Nucleus accumbens (tissue), 56 donors: Measurements from ENCODE around the gene STK32C.

ENCODE experiments used
- DNase-seq, 56 donors: peaks; one replicate each; lab custom pipeline; 2025; lab: John Stamatoyannopoulos, UW

The STK32C gene

DNA sequence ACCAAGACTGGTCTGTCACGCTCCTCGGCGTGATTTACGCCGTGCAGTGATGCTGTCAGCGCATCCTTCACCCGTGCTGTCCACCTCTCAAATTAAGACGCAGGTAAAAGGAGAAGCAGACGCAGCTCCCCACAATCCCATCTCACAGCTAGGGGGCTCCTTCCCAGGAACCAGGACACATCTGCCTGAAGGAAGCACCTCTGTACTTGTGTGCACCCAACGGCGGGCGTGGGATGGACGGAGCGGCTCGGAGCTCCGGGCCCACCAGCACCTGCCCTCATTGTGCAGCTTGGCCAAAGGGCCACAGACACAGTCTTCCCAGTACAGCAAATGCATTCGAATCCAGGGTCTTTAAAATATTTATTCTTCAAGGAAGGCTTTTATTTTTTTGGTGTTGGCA lies 55.3 kb downstream of the STK32C start:
- DNase-seq, result no peak

DNA sequence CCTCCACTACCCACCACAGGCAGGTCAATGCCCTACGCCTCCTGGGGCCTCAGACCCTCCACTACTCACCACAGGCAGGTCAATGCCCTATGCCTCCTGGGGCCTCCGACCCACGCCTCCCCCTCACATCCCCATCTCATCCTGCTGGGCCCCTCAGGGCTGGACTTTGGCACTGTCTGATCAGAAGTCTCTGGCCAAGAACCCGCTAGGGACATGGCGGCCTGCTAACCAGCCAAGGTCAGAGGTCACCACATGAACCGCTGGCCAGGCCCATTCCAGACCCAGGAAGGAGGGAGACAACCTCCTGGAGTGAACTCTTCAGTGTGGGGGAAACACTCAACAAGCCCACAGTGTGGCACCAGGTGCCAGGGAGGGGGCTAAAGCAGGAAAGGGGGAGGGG lies 55.8 kb downstream of the STK32C start:
- no peak for DNase-seq

DNA sequence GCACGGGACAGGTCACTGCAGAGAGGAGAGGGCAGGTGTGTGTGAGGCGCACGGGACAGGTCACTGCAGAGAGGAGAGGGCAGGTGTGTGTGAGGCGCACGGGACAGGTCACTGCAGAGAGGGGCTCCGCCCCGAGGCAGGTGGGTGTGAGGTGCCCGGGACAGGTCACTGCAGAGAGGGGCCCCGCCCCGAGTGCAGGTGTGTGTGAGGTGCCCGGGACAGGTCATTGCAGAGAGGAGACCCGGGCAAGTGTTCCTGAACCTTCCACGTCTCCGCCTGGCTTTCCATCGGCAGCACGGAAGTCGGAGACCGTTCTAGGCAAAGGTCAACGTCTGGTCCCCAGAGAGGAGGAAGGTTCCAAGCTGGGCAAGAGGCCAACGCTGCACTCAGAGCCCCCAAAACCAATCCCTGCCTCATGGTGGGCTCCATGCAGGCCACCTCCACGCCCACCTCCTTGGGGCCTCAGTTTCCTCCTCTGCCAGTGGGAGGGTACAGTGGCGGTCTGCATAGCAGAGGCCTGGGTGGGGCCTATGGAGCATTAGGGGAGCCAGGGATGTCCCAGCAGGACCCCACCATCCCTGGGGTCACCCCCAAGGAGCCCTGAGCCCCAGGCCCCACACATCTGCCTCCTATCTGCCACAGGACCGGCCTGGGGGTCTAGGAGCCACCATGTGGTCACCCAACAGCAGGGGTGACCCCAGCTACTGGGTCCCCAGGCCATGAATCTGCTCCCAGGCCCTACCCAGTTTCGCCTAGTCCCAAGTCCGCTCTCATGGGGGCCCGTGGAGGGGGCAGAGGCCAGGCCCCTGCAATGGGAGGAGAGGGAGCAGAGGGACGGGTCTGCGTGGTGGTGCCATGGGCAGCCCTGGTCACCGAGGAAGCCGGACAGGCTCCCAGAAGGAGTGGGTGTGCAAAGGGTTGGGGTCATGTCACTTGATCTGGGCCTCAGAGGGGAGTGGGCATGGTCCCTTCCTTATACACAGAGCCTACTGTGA lies 57.0 kb downstream of the STK32C start:
- DNase-seq, result no peak

DNA sequence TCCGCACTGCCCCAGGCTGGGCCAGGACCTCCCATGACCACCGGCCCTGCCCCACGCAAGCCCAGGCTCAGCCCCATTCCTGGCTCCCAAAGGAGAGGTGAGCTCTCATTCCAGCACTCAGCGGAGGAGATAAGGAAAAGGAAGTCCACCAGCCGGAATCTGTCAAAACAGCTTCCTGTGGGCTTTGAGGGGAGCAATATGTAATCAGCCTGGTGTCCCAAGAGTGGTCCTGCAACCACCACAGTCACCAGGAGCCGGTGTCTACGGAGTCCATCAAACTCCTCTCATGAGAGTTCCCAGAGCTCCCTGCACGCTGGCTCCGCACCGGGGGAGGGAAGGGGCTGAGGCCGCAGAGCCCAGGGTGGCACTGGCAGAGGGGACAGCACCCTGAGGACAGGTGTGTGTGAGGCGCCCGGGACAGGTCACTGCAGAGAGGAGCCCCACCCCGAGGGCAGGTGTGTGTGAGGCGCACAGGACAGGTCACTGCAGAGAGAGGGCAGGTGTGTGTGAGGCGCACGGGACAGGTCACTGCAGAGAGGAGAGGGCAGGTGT lies 57.9 kb downstream of the STK32C start:
- DNase-seq, result no peak

DNA sequence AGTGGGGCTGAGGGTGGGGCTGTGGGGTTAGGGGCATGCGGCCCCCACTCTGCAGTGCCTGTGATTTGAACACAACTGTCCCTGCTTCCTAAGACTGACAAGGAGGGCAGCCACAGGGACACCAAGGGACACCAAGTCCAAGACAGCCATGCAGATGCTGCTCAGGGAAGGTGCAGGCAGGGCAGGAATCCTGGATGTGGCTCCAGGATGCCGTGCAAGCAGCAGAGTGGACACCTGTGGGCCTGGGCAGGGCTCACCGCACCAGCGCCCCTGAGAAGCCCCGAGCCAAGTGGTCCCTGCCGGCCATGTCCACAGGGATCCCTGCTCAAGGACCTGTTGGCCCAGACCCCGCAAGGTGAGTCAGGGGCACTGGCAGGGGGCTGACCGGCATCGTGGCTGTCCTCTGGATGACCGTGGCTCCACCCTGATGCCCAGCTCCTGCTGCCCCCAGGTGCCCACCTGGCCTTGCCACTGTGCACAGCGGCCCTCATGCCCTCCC lies 58.5 kb downstream of the STK32C start:
- DNase-seq, result no peak

DNA sequence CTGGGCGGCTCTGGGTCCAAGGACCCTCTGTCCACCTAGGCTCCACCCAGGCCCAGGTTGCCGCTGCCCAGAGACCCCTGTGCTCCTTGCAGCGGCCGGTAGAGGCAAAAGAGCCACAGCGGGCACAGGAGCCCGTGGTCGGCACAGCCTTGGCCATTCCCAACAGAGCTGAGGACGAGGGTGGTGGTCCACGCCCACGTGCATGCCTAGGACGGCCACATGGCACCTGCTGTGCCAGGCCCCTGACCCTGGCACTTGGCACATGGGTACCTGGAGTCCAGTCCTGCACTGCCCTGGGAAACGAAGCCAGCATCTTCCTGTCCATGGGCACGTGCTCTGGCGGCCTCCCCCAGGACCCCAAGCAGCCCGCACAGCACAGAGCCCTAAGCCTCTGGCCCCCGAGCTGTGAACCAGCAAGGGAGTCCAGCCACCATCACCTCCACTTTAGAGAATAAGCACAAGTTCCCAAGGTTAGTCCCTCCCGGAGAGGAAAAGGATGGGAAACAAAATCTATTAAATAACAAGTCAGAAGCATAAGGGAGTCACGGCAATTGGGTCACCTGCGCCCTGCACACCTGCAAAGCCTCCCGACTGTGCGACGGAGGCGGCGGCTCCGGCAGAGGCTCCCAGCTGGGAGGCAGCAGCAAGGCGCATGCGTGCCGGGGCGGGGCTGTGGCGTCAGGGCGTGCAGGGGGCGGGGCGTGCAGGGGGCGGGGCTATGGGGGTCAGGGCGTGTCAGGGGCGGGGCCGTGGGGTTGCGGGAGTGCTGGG lies 59.1 kb downstream of the STK32C start:
- DNase-seq, result peak in 19 of 56 donors; percentile 10 to 72 (median 38)

DNA sequence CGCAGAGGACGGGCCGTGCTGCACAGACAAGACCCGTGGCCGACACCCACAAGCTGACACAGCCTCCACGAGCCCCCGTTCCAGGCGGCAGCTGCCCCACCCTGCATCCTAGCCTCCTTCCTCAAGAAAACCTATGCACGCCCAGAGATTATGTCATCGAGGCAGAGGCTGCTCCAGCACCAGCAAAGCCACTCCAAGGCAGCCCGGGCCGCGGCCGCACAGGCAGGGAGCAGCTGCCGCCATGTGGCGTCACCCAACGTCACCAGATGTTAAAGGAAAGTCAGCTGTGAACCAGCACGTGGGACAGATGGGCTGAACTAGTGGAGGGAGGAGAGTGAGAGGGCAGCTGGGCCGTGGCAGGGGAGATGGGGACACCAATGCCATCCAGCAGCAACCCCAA lies 59.8 kb downstream of the STK32C start:
- DNase-seq, result no peak

DNA sequence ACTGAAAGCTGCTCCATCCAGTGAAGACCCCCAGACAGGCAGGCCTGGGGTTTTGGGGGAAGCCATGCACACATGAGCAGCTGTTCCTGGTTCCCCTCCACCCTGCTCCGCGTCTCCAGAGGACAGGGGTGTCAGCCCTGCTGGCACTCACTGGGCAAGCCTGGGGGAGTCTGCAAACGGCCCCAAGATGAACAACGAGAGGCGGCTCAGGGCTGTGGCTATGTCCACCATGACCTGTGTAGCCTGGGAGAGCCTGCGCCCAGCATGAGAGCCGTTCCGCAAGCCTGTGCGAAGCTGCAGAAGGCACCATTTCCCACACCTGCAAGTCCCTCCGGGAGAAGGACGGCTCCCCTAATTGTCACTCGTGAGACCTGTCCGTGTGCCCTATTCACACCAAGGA lies 61.5 kb downstream of the STK32C start:
- no peak for DNase-seq

DNA sequence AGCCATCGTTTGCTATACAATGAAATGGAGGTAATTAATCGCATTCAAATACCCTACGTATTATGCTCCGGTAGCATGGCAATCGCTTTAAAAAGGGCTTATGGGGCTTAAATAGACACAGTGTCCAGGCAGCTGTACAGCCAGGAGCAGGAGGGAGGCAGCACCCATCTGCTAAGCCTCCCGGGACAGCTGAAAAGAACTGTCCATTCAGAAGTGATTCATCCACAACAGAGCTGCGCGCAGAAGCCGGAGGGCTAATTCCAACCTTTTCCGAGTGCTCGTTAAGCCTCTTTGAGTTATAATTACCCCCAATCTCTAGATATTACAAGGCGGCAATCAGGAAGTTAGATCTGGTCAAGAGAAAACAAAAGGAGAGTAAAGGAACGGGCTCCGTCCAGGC lies 62.7 kb downstream of the STK32C start:
- peak in 2 of 56 donors; percentile 11 to 14 for DNase-seq

DNA sequence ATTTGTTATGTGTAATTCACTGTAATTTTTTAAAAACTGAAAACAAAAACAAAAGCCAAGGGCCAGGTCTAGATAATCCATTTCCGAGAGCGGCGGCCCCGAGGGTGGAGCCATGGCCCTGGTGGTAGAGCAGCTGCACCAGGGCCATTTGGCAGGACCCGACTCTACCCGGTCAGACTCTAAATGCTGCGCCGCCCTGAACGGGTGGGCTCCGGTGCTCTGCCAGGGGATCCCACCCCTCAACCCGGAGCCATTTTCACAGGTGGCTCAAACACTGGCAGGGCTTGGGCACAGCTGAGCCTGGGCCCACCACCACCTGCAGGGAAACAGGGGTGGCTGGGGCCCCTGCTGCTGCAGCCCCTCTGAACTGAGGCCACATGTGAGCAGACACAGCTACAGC lies 64.1 kb downstream of the STK32C start:
- DNase-seq, result no peak

DNA sequence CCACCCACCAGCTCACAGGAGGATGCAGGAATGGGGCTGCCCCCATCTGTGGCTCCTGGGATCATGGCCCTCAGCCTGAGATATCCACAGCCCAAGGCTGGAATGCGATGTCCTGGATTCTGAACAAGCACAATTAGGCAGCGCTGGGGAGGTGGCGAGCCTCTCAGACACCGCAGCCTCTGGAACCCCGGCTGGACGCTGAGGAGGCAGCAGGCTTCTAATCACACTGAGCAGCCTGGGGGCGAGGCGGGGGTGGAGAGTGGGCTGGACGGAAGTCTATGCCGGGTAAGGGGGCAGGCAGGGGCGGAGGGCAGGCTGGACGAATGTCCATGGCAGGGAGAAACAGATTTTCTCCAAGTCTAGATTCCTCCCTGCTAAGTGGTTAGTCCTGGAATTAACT lies 64.6 kb downstream of the STK32C start:
- no peak for DNase-seq

DNA sequence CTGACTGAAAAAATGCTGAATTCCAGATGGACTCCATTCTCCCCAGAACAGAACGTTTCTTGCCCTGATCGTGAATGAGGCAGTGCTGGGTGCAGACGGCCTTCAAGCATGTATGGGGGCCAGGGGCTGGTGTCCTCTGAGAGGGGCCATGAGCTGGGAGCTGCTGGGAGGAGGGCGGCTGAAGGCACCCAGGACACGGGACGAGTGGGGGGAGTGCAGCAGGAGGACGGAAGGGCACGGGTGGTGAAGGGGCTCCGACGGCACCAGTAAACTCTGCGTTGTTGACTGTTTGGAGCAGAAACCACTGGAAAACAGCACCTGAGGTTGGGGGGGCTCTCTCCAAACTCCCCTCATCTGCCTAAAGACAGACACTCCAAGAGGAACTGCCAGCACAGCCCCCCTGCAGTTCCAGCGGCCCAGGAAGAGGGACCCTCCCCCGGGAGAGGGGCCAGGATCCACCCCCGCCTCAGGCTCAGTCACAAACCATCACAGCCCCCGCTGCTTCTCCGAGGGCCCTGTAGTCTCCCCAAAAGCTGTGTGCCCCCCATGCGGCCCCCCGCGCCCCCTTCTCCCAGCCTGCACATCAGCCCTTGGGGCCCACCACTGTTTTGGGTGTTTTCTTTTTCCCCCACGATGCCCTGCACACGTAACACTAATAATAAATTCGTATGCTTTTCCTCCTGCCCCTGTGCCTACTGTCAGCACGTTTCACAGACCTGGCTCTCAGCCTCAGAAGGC lies 65.5 kb downstream of the STK32C start:
- no peak for DNase-seq

DNA sequence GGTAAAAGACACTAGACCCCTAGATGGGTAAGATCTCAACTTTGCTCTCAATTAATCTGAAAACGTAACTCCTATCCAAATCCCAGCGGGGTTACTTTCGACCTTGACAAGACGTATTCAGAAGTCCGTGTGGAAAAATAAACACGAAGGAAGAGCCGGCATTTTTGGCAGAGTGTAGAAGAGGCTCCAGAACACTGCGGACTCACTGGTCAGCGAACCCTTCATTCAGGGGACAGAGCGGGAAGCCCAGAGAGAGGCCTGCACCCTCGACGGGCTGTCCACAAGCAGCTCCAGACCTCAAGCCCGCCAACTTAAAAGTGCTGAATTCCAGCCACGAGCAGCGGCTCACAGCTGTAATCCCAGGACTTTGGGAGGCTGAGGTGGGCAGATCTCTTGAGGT lies 66.3 kb downstream of the STK32C start:
- DNase-seq, result no peak

DNA sequence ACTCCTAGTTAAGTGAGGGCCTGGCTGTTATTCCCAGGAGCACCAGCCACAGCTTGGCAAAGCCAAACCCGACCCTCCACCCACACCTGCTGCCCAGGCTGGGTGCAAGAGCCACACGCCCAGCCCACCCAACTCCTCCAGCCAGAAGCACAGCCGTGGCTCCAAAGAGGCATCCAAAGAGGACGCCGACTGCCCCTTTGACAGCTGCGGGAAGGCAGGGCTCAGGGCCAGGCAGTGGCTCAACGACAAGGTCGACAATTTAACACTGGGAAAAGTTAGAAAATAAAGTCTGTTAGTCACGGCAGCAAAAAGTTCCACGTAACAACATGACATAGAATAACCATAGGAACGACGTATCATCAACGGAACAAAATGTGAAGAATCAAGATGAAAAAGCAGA lies 66.7 kb downstream of the STK32C start:
- no peak for DNase-seq

DNA sequence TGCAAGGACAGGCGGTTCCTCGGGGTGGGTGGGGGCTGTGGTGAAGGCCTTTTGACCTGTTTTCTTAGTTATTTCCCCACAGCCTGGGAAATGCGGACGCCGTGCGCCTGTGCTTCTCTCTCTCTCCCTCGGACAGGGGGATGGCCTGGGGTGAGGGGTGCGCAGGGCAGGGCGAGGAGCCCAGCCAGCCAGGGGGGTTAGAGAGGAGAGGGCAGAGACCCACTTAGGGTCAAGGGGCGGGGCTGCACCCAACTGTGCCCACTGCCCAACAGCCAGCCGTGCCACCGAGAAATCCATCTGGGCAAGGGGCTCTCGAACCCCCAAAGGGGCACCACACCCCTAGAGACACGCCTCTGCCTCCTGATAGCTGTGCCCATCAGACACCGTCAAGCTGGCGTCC lies 67.2 kb downstream of the STK32C start:
- DNase-seq, result no peak

DNA sequence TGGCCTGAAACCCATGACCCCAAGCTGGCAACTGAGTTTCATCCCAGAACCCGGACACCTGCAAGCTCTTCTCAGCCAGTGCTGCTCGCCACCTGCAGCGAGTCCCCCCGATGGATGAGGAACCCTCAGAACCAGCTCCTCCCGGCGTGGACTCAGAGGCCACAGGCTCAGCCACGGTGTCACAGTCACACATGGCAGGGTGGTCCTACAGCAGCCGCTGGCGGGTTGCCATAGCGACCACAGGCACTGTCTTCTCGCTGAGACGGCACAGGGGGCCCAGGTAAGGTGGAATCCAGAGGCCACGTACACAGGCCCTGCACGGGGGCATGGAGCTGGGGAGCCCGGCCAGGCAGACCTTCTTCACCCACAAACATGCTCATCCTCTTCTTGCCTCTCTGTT lies 67.6 kb downstream of the STK32C start:
- DNase-seq, result no peak

DNA sequence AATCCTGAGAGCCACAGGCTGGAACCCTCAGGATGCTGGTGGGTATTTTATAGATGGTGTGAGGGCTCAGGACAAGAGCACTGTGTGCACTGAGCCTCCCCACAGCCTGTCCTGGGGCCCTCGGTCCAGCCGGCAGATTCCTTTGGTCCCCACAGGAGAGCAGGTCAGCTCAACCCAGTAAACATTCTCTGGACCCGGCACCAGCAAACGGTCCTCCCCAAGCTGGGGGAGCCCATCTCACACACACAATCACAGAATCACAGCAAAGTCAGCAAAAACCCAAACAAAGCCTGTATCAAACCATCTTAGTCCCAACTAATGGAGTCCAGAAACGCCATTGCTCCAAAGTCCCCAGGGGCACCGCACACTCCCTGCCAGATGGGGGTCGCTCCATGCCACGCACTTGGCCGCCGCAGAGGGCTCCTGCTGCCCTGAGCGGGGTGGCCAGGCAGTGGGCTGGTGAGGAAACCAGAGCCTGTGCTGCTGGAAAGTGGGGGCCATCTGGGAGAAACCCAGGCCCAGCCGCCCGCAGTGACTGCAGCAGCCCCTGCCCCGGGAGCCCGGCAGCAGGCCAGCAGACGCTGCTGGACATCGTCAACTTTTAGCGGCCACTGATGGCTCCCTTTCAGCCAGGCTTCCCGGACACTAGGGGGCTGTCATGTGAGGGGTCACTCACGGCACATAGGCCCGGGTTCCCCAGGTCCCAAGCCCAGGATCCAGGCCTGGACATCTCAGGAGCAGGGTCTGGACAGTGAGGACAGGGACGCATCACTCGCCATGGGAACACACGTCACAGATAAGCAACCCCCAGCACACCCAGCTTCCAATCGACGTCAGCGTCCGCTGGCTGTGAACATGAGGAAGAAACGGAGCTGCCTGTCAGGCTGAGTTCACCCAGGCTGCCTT lies 68.4 kb downstream of the STK32C start:
- DNase-seq, result no peak

DNA sequence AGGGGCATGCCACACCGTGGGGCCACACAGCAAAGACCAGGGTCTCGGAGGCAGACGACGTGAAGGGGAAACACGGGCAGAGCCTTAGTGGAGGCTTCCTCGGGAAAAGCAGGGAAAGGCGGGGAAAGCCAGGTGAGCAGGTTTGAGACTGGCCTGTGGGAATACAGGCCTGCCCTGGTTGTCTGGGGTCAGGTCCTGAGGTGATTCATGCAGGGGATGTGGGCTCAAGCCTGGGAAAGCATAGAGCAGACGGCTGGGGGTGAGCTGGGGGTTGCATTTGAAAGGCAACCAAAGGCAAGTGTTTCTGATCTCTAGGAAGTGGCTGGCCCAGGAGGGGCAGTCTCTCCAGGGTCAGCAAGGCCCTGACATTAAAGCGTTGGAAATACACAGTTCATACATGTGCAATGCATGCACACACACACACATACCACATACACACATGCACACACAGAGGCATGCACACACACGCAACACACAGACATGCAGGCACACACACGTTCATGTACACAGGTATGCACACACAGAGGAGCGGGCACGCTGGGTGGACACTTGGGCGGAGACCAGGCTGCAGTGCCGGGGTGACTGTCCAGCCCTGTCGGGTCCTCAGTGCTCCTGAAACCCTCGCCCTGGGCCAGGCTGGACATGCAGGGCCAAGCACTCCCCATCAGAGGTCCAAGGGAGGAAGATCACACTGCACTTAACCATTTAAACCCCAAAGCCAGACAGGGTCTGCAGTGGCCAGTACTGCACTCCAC lies 69.2 kb downstream of the STK32C start:
- no peak for DNase-seq

DNA sequence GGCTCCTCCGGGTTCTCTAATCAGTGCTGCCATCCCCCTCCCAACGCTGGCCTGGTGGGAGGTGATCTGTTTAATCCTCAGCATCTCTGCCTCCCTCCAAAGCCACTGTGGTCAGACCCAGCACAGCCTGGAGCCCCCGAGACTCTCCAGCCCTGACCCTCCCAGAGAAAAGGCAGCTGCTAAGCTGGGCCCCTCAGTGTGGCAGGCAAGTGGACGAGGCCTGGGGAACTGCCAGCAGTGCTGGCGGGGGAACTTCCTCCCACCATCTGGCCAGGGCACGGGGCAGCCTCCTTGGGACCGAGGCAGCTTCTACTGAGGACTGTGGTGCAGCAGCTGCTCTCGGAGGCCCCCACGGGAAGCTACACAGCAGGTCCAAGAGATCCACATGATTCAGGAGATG lies 69.9 kb downstream of the STK32C start:
- DNase-seq, result peak in 2 of 56 donors; percentile 33 to 37
